Neural cell (in vitro differentiated cells): ENCODE results near the gene BMAL1. TPM values are rescaled to one million over a fixed set of nuclear protein-coding genes. Genes with fewer than 3 reads are reported as not detected.
"Not testable (repeated sequence)": the region's sequence is repeated elsewhere in the genome, so short reads cannot be mapped to it uniquely, and the experiment has no call there.

ENCODE experiments used
- H2AFZ ChIP-seq: fragments of 200-600, 300-800 bp; sonication (generic), shearing (Covaris generic); 2 replicates; pipeline ENCODE4 v1.6.0; 2014; ENCODE audit warnings: low read depth, mild to moderate bottlenecking, antibody characterized with exemption, low read length, moderate library complexity
- H3F3A ChIP-seq: fragments of 200-600 bp; shearing (Covaris generic); 2 replicates; pipeline ENCODE4 v1.6.1; 2016; ENCODE audit warnings: mild to moderate bottlenecking, moderate library complexity, mixed read lengths, antibody characterized with exemption, low read length; ENCODE audit not compliant: insufficient read depth, poor library complexity, severe bottlenecking
- H3K27ac ChIP-seq: fragments of 200-600, 300-800 bp; sonication (generic), shearing (Covaris generic); 2 replicates; pipeline ENCODE4 v1.5.1; 2014; ENCODE audit warnings: mild to moderate bottlenecking, low read length, moderate library complexity
- H3K27me3 ChIP-seq: fragments of 300-800, 200-600 bp; sonication (generic), shearing (Covaris generic); 2 replicates; pipeline ENCODE4 v1.6.0; 2014; ENCODE audit warnings: mild to moderate bottlenecking, low read depth, low read length, moderate library complexity; ENCODE audit not compliant: insufficient read depth
- H3K36me3 ChIP-seq: fragments of 300-800, 200-600 bp; sonication (generic), shearing (Covaris generic); 2 replicates; pipeline ENCODE4 v1.5.1; 2014; ENCODE audit warnings: mild to moderate bottlenecking, antibody characterized with exemption, low read length, moderate library complexity; ENCODE audit not compliant: insufficient read depth
- H3K4me2 ChIP-seq: fragments of 300-800, 200-600 bp; sonication (generic), shearing (Covaris generic); 2 replicates; pipeline ENCODE4 v1.6.0; 2014; ENCODE audit warnings: mild to moderate bottlenecking, low read length
- H3K4me3 ChIP-seq: fragments of 300-800, 200-600 bp; sonication (generic), shearing (Covaris generic); 2 replicates; pipeline ENCODE4 v1.5.1; 2014; ENCODE audit warnings: mild to moderate bottlenecking, low read length, moderate library complexity
- H3K79me2 ChIP-seq: fragments of 200-600 bp; shearing (Covaris generic); replicated peaks from 2 replicates; pipeline ENCODE4 v1.6.0; 2014; ENCODE audit warnings: mild to moderate bottlenecking, low read length, moderate library complexity; ENCODE audit not compliant: insufficient read depth
- H3K9ac ChIP-seq: fragments of 300-800, 200-600 bp; sonication (generic), shearing (Covaris generic); 2 replicates; pipeline ENCODE4 v1.6.1; 2016; ENCODE audit warnings: mild to moderate bottlenecking, low read length, mixed read lengths
- H3K9me2 ChIP-seq: fragments of 200-600 bp; shearing (Covaris generic); 2 replicates; pipeline ENCODE4 v1.6.1; 2016; ENCODE audit warnings: mild to moderate bottlenecking, low read length, mixed read lengths; ENCODE audit not compliant: insufficient read depth
- H3K9me3 ChIP-seq: fragments of 200-600, 300-800 bp; sonication (generic), shearing (Covaris generic); 2 replicates; pipeline ENCODE4 v1.6.1; 2016; ENCODE audit warnings: mild to moderate bottlenecking, mixed run types, low read length, moderate library complexity, mixed read lengths
- H4K20me1 ChIP-seq: fragments of 200-600 bp; shearing (Covaris generic); 2 replicates; pipeline ENCODE4 v1.6.1; 2016; ENCODE audit warnings: mild to moderate bottlenecking, mixed run types; ENCODE audit not compliant: insufficient read depth
- CTCF ChIP-seq: fragments of 450-650 bp; IDR thresholded peaks from 2 replicates; pipeline ENCODE4 v1.5.1; 2014; ENCODE audit warnings: antibody characterized with exemption, mild to moderate bottlenecking, moderate library complexity; ENCODE audit not compliant: poor library complexity, severe bottlenecking
- EP300 ChIP-seq: fragments of 450-650 bp; conservative IDR thresholded peaks from 2 replicates; pipeline ENCODE4 v1.6.1; 2014; ENCODE audit warnings: antibody characterized with exemption, mild to moderate bottlenecking, moderate library complexity; ENCODE audit not compliant: poor library complexity, severe bottlenecking
- EZH2 ChIP-seq: fragments of 200-600, 300-800 bp; shearing (Covaris generic), sonication (generic); IDR thresholded peaks from 2 replicates; pipeline ENCODE4 v1.6.1; 2014; ENCODE audit warnings: antibody characterized with exemption, low read length, borderline replicate concordance, mild to moderate bottlenecking; ENCODE audit not compliant: insufficient read depth, poor library complexity, severe bottlenecking
- MXI1 ChIP-seq: fragments of 450-650 bp; conservative IDR thresholded peaks from 2 replicates; pipeline ENCODE4 v1.6.1; 2014; ENCODE audit warnings: antibody characterized with exemption, mild to moderate bottlenecking; ENCODE audit not compliant: poor library complexity, severe bottlenecking
- POLR2AphosphoS5 ChIP-seq: IDR thresholded peaks from 2 replicates; pipeline ENCODE4 v1.6.1; 2012
- RAD21 ChIP-seq: fragments of 450-650 bp; conservative IDR thresholded peaks from 2 replicates; pipeline ENCODE4 v1.6.1; 2014; ENCODE audit warnings: antibody characterized with exemption, mild to moderate bottlenecking, moderate library complexity
- REST ChIP-seq: IDR thresholded peaks from 2 replicates; pipeline ENCODE4 v1.6.1; 2012; ENCODE audit warnings: borderline replicate concordance
- SMC3 ChIP-seq: fragments of 450-650 bp; conservative IDR thresholded peaks from 2 replicates; pipeline ENCODE4 v1.6.1; 2014; ENCODE audit warnings: antibody characterized with exemption, mild to moderate bottlenecking, moderate library complexity; ENCODE audit not compliant: poor library complexity
- TAF1 ChIP-seq: IDR thresholded peaks from 2 replicates; pipeline ENCODE4 v1.6.1; 2012; ENCODE audit warnings: low read depth
- polyA plus RNA-seq: library from polyadenylated mRNA; depleted of rRNA; stranded (reverse); fragments of >200 nt; gene quantifications from 2 replicates; pipeline ENCODE4 v1.2.3, GENCODE V29; 2014

The BMAL1 gene
- polyA plus RNA-seq, 1 donor from 2014 or later, result 17.1 TPM

DNA sequence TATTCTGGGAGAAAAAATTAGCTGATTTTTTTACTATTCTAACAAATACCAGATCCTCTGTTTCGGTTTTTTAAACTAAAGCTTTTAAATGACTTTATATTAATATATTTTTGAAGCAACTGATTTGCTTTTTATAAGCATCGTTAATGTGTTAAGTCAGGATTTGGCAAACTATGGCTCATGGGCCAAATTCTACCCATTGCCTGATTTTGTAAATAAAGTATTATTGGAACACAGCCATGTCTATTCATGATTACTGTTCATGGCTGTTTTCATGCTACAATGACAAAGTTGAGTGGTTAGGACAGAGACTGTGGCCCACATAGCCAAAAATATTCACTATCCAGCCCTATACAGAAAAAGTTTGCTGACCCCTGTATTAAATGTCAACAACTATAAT lies 155.8 kb downstream of the BMAL1 start:
- Histone ChIP-seq H3K9me2 (no peaks in the 10 kb centered on the region), H3K4me2 (no peak overlapping the region), H2AFZ (no peak overlapping the region), H4K20me1 (no peaks in the 10 kb centered on the region), H3K36me3 (no peaks in the 10 kb centered on the region), H3K4me3 (no peak overlapping the region), H3F3A (no peaks in the 10 kb centered on the region), H3K27ac (no peak overlapping the region), H3K9me3 (no peaks in the 10 kb centered on the region), H3K9ac (no peak overlapping the region), H3K27me3 (no peaks in the 10 kb centered on the region), H3K79me2 (peaks cover 9% of the 10 kb centered on the region)
- TF ChIP-seq POLR2AphosphoS5, result no peak
- no peak for TF ChIP-seq CTCF
- TF ChIP-seq TAF1, result no peak
- TF ChIP-seq MXI1, result no peak
- no peak for TF ChIP-seq EZH2
- TF ChIP-seq EP300, result no peak
- no peak for TF ChIP-seq SMC3
- TF ChIP-seq RAD21, result no peak
- no peak for TF ChIP-seq REST

DNA sequence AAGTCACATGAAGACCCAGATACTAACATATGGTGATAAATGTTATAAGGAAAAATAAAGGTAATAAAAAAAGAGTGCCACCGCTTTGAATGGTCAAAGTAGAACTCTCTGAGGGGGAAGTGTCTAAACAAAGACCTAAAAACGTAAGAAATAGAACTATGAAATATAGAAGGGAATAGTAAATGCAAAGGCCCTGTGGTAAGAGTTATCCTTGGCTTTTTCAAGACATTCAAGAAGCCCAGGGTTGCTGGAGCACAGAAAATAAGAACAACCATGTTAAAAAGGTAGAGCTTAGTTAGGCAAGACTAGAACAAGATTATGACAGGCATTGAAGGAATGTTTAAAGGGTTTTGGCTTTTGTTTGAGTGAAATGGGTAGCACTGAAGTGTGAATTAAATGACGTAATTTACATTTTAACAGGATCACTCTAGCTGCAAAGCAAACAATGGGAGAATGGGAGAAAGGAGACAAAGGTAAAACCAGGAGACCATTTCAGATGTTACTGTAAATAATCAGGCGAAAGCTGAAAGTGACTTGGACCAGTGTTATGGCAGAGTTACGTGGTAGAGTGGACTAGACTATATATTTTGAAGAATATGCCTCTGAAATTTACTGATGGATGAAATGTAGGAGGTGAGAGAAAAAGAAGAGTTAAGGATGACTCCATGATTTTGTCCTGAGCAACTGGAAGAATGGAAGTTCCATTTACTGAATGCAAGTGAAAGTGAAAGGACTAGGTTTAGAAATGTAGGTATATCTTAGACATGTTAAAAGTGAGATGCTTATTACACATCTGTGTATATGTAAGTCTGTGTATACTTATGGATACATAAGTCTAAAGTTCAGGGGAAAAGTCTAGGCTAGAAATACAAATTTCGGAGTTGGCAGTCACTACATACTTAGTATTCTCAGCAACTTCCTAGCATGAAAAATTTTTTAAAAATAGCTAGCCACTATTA lies 156.9 kb downstream of the BMAL1 start:
- Histone ChIP-seq H3K9me3 (no peaks in the 10 kb centered on the region), H4K20me1 (no peaks in the 10 kb centered on the region), H3F3A (no peaks in the 10 kb centered on the region), H3K9ac (no peak overlapping the region), H3K9me2 (no peaks in the 10 kb centered on the region), H3K27me3 (no peaks in the 10 kb centered on the region), H2AFZ (no peak overlapping the region), H3K79me2 (peaks cover 10% of the 10 kb centered on the region), H3K4me2 (no peak overlapping the region), H3K4me3 (no peak overlapping the region), H3K27ac (no peak overlapping the region), H3K36me3 (no peaks in the 10 kb centered on the region)
- TF ChIP-seq SMC3, result no peak
- no peak for TF ChIP-seq RAD21

- H3K79me2 ChIP-seq, H3K27me3 ChIP-seq: not testable (repeated sequence)
Measured at GRCh38 chr11:13436836-13437235, 159.2 kb downstream of the BMAL1 start.

More at GRCh38 chr11:13436836-13437235, 159.2 kb downstream of the BMAL1 start:
- H3K36me3 ChIP-seq, H4K20me1 ChIP-seq, H3K9me3 ChIP-seq, H3K9ac ChIP-seq, H3K27ac ChIP-seq, H3K4me2 ChIP-seq, H3K4me3 ChIP-seq, H3K9me2 ChIP-seq, H3F3A ChIP-seq, H2AFZ ChIP-seq: not testable (repeated sequence)

Other genes starting within 250 kb of the BMAL1 start
- 143 and 146 TPM in 2 replicates for gene BTBD10, start 185.4 kb downstream of the BMAL1 start, polyA plus RNA-seq
- not detected in 2 replicates for gene PTH, start 218.2 kb downstream of the BMAL1 start, polyA plus RNA-seq